HepG2 (cell line): ENCODE results near the gene SLC9B2. TPM values are rescaled to one million over a fixed set of nuclear protein-coding genes. Genes with fewer than 3 reads are reported as not detected.

ENCODE experiments used
- ATF7 ChIP-seq, 2 experiments: fragments of 450-650 bp in 1 of 2; sonication (generic) in 1 of 2; formaldehyde crosslinking in 1 of 2; IDR thresholded peaks; 2 replicates each; pipeline versions ENCODE4 v1.4.0 to v1.6.1; 2016 to 2020; ENCODE audit warnings: antibody characterized with exemption in 1 of 2, mild to moderate bottlenecking in 1 of 2, missing genetic modification reagents in 1 of 2
- BCLAF1 ChIP-seq: fragments of 450-650 bp; IDR thresholded peaks from 2 replicates; pipeline ENCODE4 v1.6.1; 2017; ENCODE audit warnings: mild to moderate bottlenecking
- ERF ChIP-seq: IDR thresholded peaks from 2 replicates; pipeline ENCODE4 v1.6.1; 2018; ENCODE audit warnings: missing biosample characterization, missing genetic modification reagents
- MED1 ChIP-seq: sonication (generic); formaldehyde crosslinking; IDR thresholded peaks from 2 replicates; pipeline ENCODE4 v1.4.0; 2020; ENCODE audit warnings: missing genetic modification reagents
- NCOA5 ChIP-seq: sonication (generic); formaldehyde crosslinking; IDR thresholded peaks from 2 replicates; pipeline ENCODE4 v1.4.0; 2020; ENCODE audit warnings: missing genetic modification reagents
- POLR2AphosphoS5 ChIP-seq: IDR thresholded peaks from 2 replicates; pipeline ENCODE4 v1.6.1; 2012; ENCODE audit warnings: low read depth, low read length
- SPEN ChIP-seq: sonication (generic); formaldehyde crosslinking; IDR thresholded peaks from 2 replicates; pipeline ENCODE4 v1.5.1; 2020; ENCODE audit warnings: low read depth, mild to moderate bottlenecking, missing genetic modification reagents
- TOPORS ChIP-seq: sonication (generic); formaldehyde crosslinking; IDR thresholded peaks from 2 replicates; pipeline ENCODE4 v1.8.0; 2023; ENCODE audit warnings: mild to moderate bottlenecking, missing genetic modification reagents
- ZKSCAN5 ChIP-seq: sonication (generic); formaldehyde crosslinking; IDR thresholded peaks from 2 replicates; pipeline ENCODE4 v1.5.1; 2020; ENCODE audit warnings: mild to moderate bottlenecking, missing genetic modification reagents
- ZNF513 ChIP-seq: sonication (generic); formaldehyde crosslinking; conservative IDR thresholded peaks from 2 replicates; pipeline ENCODE4 v1.5.0; 2020; ENCODE audit warnings: missing genetic modification reagents
- polyA plus RNA-seq, 8 experiments: library from polyadenylated mRNA; depleted of rRNA in 3 of 8; stranded (reverse) in 7 of 8; unstranded in 1 of 8; fragments of >200 nt; fragmentation: Illumina TruSeq in 4 of 8; extraction: Trizol in 4 of 8; gene quantifications; 2 replicates each; pipeline versions ENCODE4 v1.2.1 to v1.2.3, GENCODE V29; 2011 to 2016; ENCODE audit warnings: low read depth in 4 of 8, missing spikeins in 1 of 8, mixed read lengths in 1 of 8; ENCODE audit not compliant: insufficient read depth in 1 of 8
- total RNA-seq, 5 experiments: library from RNA; depleted of rRNA; stranded (reverse); fragments of >200 nt; fragmentation: Illumina TruSeq; extraction: Trizol; gene quantifications; 2 replicates each; pipeline ENCODE4 v1.2.3, GENCODE V29; 2016; ENCODE audit warnings: low read depth in 1 of 5
- TF ChIP-seq, protein P1 (sequence below): sonication (generic); formaldehyde crosslinking; IDR thresholded peaks from 2 replicates; pipeline ENCODE4 v1.4.0; 2020; ENCODE audit warnings: missing genetic modification reagents; ENCODE audit errors: not compliant biosample characterization
- TF ChIP-seq, protein P2 (sequence below): sonication (generic); formaldehyde crosslinking; IDR thresholded peaks from 2 replicates; pipeline ENCODE4 v1.5.0; 2020; ENCODE audit warnings: missing genetic modification reagents
- TF ChIP-seq, protein P3 (sequence below): sonication (generic); formaldehyde crosslinking; IDR thresholded peaks from 2 replicates; pipeline ENCODE4 v1.5.0; 2020; ENCODE audit warnings: mild to moderate bottlenecking, low read depth, missing genetic modification reagents, borderline replicate concordance
- TF ChIP-seq, protein P4 (sequence below), 2 experiments: sonication (generic) in 1 of 2; formaldehyde crosslinking in 1 of 2; IDR thresholded peaks; 2 replicates each; pipeline versions ENCODE4 v1.6.1 to v1.9.0; 2014 to 2022; ENCODE audit warnings: antibody characterized with exemption in 1 of 2, borderline replicate concordance in 1 of 2, inconsistent platforms in 1 of 2, low read depth in 1 of 2, missing genetic modification reagents in 1 of 2

The SLC9B2 gene
- total and polyA plus RNA-seq, 2 of the 13 experiments (the other 11 are each of a cell fraction or from before 2014, with no cell fraction given), result 23.5 to 38.5 TPM

DNA sequence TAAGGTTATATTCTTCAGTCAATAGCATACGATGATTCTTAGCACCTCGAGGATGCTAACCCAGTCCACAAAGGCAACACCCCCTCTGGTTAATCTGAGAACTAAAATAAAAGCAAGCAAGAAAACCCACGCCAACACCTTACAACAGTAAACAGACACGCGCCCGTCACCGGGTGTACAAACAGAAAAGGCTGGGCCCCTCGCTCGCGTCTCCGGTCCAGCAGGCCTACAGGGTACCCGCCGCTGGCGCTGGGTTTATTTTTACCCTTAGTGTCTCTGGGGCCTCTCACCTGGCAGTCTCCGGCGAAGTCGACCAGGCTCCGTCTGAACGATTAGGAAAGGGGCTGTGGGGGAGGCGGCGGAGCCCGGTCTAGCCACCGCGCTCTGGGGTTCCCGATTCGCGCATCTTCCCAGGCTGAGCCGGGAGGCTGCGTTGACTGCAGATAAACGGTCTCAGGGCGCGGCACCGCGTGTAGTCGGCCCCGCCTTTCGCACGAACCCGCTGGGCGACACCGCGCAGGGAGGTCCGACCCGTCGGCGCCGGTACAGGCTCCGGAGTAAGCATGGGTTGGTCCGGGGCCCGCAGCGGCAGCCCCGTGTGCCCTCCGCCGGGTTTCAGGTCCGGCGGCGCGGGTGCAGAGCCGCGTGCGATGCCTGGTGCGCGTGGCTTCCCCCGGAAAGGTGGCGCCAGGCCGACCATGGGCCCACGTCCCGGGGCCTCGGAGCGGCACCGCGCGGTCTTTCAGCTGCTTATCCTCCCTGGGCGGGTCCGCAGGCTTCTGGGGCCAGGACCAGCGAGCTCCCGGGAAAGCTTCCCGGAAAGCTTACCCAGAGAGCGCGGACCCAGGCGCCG is 441 bp downstream of the SLC9B2 start (continued):
- TF ChIP-seq BCLAF1, result no peak
- TF ChIP-seq, protein P1, sequence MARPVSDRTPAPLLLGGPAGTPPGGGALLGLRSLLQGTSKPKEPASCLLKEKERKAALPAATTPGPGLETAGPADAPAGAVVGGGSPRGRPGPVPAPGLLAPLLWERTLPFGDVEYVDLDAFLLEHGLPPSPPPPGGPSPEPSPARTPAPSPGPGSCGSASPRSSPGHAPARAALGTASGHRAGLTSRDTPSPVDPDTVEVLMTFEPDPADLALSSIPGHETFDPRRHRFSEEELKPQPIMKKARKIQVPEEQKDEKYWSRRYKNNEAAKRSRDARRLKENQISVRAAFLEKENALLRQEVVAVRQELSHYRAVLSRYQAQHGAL (CRISPR knock-in tag), result no peak
- no peak for TF ChIP-seq TOPORS (CRISPR knock-in tag)
- TF ChIP-seq, protein P2, sequence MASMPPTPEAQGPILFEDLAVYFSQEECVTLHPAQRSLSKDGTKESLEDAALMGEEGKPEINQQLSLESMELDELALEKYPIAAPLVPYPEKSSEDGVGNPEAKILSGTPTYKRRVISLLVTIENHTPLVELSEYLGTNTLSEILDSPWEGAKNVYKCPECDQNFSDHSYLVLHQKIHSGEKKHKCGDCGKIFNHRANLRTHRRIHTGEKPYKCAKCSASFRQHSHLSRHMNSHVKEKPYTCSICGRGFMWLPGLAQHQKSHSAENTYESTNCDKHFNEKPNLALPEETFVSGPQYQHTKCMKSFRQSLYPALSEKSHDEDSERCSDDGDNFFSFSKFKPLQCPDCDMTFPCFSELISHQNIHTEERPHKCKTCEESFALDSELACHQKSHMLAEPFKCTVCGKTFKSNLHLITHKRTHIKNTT (CRISPR knock-in tag), result no peak
- peak; percentile 74 for TF ChIP-seq SPEN (CRISPR knock-in tag)
- no peak; the same call in 1 of the 2 replicates for TF ChIP-seq POLR2AphosphoS5
- TF ChIP-seq, protein P3, sequence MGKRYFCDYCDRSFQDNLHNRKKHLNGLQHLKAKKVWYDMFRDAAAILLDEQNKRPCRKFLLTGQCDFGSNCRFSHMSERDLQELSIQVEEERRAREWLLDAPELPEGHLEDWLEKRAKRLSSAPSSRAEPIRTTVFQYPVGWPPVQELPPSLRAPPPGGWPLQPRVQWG (CRISPR knock-in tag), result no peak
- TF ChIP-seq ERF (CRISPR knock-in tag), result 0 out of 2 replicates have a peak, but pooled peaks have one; percentile 35
- peak; percentile 61; the same call in 1 of the 2 replicates for TF ChIP-seq MED1 (CRISPR knock-in tag)
- TF ChIP-seq, protein P4, sequence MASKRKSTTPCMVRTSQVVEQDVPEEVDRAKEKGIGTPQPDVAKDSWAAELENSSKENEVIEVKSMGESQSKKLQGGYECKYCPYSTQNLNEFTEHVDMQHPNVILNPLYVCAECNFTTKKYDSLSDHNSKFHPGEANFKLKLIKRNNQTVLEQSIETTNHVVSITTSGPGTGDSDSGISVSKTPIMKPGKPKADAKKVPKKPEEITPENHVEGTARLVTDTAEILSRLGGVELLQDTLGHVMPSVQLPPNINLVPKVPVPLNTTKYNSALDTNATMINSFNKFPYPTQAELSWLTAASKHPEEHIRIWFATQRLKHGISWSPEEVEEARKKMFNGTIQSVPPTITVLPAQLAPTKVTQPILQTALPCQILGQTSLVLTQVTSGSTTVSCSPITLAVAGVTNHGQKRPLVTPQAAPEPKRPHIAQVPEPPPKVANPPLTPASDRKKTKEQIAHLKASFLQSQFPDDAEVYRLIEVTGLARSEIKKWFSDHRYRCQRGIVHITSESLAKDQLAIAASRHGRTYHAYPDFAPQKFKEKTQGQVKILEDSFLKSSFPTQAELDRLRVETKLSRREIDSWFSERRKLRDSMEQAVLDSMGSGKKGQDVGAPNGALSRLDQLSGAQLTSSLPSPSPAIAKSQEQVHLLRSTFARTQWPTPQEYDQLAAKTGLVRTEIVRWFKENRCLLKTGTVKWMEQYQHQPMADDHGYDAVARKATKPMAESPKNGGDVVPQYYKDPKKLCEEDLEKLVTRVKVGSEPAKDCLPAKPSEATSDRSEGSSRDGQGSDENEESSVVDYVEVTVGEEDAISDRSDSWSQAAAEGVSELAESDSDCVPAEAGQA (IDR thresholded peaks at IDR 0.05; ENCODE audit: low read depth), result no peak
- TF ChIP-seq, protein P4 (CRISPR knock-in tag; IDR thresholded peaks at IDR 0.05; ENCODE audit: borderline replicate concordance), result peak; percentile 56; the same call in 1 of the 2 replicates
- TF ChIP-seq ZKSCAN5 (CRISPR knock-in tag), result 0 out of 2 replicates have a peak, but pooled peaks have one; percentile 26
- 0 out of 2 replicates have a peak, but pooled peaks have one; percentile 19 for TF ChIP-seq ZNF513
- no peak for TF ChIP-seq NCOA5 (CRISPR knock-in tag)
- TF ChIP-seq ATF7 (IDR thresholded peaks at IDR 0.05), result no peak
- no peak; the same call in 1 of the 2 replicates for TF ChIP-seq ATF7 (CRISPR knock-in tag; IDR thresholded peaks at IDR 0.05)
